HEK293T (cell line): ENCODE data around the gene ESRRB.

Source experiments
- FOXK2 ChIP-seq: fragments of 450-650 bp; IDR thresholded peaks from 2 replicates; pipeline ENCODE4 v1.6.1; 2016; ENCODE audit warnings: mild to moderate bottlenecking
- SUZ12 ChIP-seq: fragments of 450-650 bp; IDR thresholded peaks from 2 replicates; pipeline ENCODE4 v1.6.1; 2016; ENCODE audit warnings: mild to moderate bottlenecking
- TARDBP ChIP-seq: fragments of 450-650 bp; IDR thresholded peaks from 2 replicates; pipeline ENCODE4 v1.6.1; 2016

DNA sequence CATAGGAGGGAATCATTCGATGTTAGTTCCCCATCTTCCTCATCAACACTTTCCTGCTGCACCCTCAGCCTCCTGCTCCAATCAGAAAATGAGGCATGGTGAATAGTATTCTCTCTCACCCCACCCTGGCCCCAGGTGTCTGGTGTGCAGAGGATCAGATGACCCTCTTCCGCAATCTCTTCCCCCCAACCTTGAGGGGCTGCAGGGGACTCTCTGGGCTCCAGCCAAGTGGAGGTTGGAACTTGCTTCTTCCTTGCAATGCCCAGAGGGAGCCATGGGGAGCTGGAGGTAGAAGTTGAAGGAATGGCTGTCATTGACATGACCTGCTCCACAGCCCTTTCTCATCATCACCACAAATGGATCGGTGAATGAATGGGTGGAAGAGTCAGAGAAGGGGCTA lies 20.2 kb upstream of the ESRRB start:
- TF ChIP-seq SUZ12 (no peak), TARDBP (no peak), FOXK2 (no peak)
